Measurements from ENCODE around the gene TCTN1.

- TF ChIP-seq CTCF (IDR thresholded peaks at IDR 0.05), result no peak
- TF ChIP-seq POLR2A (IDR thresholded peaks at IDR 0.05), result no peak
Observed at GRCh38 chr12:110640275-110641025, 26.5 kb downstream of the TCTN1 start.

All from right lobe of liver (tissue), 4 donors.